ENCODE results near the gene STK10.

STK10 gene

GRCh38 chr5:172117977-172118701 lies 69.9 kb downstream of the STK10 start:
- H3K4me3 ChIP-seq (ENCODE audit: low read depth in 1 of 2, low read length in 2 of 2) = no peak overlapping the region
- ATAC-seq (ENCODE audit: insufficient read depth, low read depth) (no peak), DNase-seq (no peak)
- H3K9ac ChIP-seq (ENCODE audit: low read depth, low read length) = no peak overlapping the region
- H3K9me3 ChIP-seq (ENCODE audit: insufficient read depth, low read length, severe bottlenecking) = no peaks in the 10 kb centered on the region
- no peaks in the 10 kb centered on the region for H3K27me3 ChIP-seq (ENCODE audit: insufficient read depth, low read length, poor library complexity)
- peaks cover 36% of the 10 kb centered on the region for H3K36me3 ChIP-seq (ENCODE audit: insufficient read depth, low read length)
- peaks cover 3% of the 10 kb centered on the region; the same call in 1 of the 2 replicates for H3K79me2 ChIP-seq (ENCODE audit: insufficient read depth, low read length)
- H4K20me1 ChIP-seq (ENCODE audit: insufficient read depth, low read length) = peaks cover 5% of the 10 kb centered on the region; the same call in 1 of the 2 replicates
- peaks cover 33% of the 10 kb centered on the region for H3K4me1 ChIP-seq (ENCODE audit: insufficient read depth, low read length)
- no peak overlapping the region for H2AFZ ChIP-seq (ENCODE audit: low read depth, low read length)
- H3K4me2 ChIP-seq (ENCODE audit: insufficient read depth, low read length) = no peak overlapping the region
- no peak for TF ChIP-seq EZH2 (IDR thresholded peaks at IDR 0.05; ENCODE audit: borderline replicate concordance, low read depth, low read length, severe bottlenecking)
- TF ChIP-seq, protein P1, sequence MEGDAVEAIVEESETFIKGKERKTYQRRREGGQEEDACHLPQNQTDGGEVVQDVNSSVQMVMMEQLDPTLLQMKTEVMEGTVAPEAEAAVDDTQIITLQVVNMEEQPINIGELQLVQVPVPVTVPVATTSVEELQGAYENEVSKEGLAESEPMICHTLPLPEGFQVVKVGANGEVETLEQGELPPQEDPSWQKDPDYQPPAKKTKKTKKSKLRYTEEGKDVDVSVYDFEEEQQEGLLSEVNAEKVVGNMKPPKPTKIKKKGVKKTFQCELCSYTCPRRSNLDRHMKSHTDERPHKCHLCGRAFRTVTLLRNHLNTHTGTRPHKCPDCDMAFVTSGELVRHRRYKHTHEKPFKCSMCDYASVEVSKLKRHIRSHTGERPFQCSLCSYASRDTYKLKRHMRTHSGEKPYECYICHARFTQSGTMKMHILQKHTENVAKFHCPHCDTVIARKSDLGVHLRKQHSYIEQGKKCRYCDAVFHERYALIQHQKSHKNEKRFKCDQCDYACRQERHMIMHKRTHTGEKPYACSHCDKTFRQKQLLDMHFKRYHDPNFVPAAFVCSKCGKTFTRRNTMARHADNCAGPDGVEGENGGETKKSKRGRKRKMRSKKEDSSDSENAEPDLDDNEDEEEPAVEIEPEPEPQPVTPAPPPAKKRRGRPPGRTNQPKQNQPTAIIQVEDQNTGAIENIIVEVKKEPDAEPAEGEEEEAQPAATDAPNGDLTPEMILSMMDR (IDR thresholded peaks at IDR 0.05; ENCODE audit: borderline replicate concordance, extremely low read depth, low read length, poor library complexity, severe bottlenecking) = no peak
- no peak overlapping the region for H3K27ac ChIP-seq (ENCODE audit: low read length)

DNA sequence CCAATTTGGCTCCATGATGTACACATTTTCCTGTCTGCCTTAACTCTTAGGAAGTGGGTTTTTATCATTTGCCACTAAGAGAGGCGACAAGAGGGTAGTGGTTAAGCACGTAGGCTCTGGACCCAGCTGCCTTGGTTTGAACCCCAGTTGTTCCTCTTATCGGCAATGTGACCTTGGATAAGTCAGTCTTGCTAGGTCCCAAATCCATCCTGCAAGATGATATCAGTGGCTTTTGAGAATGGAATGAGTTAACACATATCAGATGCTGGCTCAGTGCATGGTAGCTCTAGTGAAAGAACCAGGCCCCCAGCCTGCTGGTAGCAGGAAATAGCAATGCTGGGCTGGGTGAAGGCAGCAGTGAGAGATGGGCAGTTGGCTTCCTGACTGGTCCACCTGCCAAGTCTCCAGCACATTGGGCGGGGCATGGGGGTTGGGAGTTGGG lies 72.5 kb downstream of the STK10 start:
- Histone ChIP-seq H3K9ac (ENCODE audit: low read depth, low read length) (no peak overlapping the region), H3K4me3 (ENCODE audit: low read depth in 1 of 2, low read length in 2 of 2) (no peak overlapping the region), H3K36me3 (ENCODE audit: insufficient read depth, low read length) (peaks cover 32% of the 10 kb centered on the region), H3K27me3 (ENCODE audit: insufficient read depth, low read length, poor library complexity) (no peaks in the 10 kb centered on the region), H3K4me2 (ENCODE audit: insufficient read depth, low read length) (no peak overlapping the region), H3K9me3 (ENCODE audit: insufficient read depth, low read length, severe bottlenecking) (no peaks in the 10 kb centered on the region), H3K27ac (ENCODE audit: low read length) (peak overlapping the region; percentile 65), H3K4me1 (ENCODE audit: insufficient read depth, low read length) (peaks cover 59% of the 10 kb centered on the region), H2AFZ (ENCODE audit: low read depth, low read length) (no peak overlapping the region), H3K79me2 (ENCODE audit: insufficient read depth, low read length) (peaks cover 3% of the 10 kb centered on the region; the same call in 1 of the 2 replicates), H4K20me1 (ENCODE audit: insufficient read depth, low read length) (peaks cover 5% of the 10 kb centered on the region)
- no peak for TF ChIP-seq EZH2 (IDR thresholded peaks at IDR 0.05; ENCODE audit: borderline replicate concordance, low read depth, low read length, severe bottlenecking)
- TF ChIP-seq, protein P1 (IDR thresholded peaks at IDR 0.05; ENCODE audit: borderline replicate concordance, extremely low read depth, low read length, poor library complexity, severe bottlenecking) = no peak
- peak; percentile 42 for DNase-seq
- 0 out of 3 replicates have a peak, but pooled peaks have one; percentile 3 for ATAC-seq (ENCODE audit: insufficient read depth, low read depth)

GRCh38 chr5:172114875-172115422 lies 73.1 kb downstream of the STK10 start:
- peaks cover 60% of the 10 kb centered on the region for H3K4me1 ChIP-seq (ENCODE audit: insufficient read depth, low read length)
- no peak for ATAC-seq (ENCODE audit: insufficient read depth, low read depth)

More at GRCh38 chr5:172114875-172115422, 73.1 kb downstream of the STK10 start:
- peaks cover 1% of the 10 kb centered on the region for H4K20me1 ChIP-seq (ENCODE audit: insufficient read depth, low read length)
- H3K27me3 ChIP-seq (ENCODE audit: insufficient read depth, low read length, poor library complexity) = no peaks in the 10 kb centered on the region
- H3K4me2 ChIP-seq (ENCODE audit: insufficient read depth, low read length) = no peak overlapping the region
- DNase-seq = no peak
- H3K36me3 ChIP-seq (ENCODE audit: insufficient read depth, low read length) = peaks cover 32% of the 10 kb centered on the region
- H3K9me3 ChIP-seq (ENCODE audit: insufficient read depth, low read length, severe bottlenecking) = no peaks in the 10 kb centered on the region
- no peak overlapping the region for H2AFZ ChIP-seq (ENCODE audit: low read depth, low read length)
- TF ChIP-seq EZH2 (IDR thresholded peaks at IDR 0.05; ENCODE audit: borderline replicate concordance, low read depth, low read length, severe bottlenecking) = no peak
- TF ChIP-seq, protein P1 (IDR thresholded peaks at IDR 0.05; ENCODE audit: borderline replicate concordance, extremely low read depth, low read length, poor library complexity, severe bottlenecking) = no peak
- H3K4me3 ChIP-seq (ENCODE audit: low read depth in 1 of 2, low read length in 2 of 2) = no peak overlapping the region
- no peak overlapping the region for H3K9ac ChIP-seq (ENCODE audit: low read depth, low read length)
- H3K27ac ChIP-seq (ENCODE audit: low read length) = peak overlapping the region; percentile 65
- H3K79me2 ChIP-seq (ENCODE audit: insufficient read depth, low read length) = peaks cover 3% of the 10 kb centered on the region; the same call in 1 of the 2 replicates
